B cell (primary cell): ENCODE data around the gene CCDC57.

Source experiments
- CTCF ChIP-seq: fragments of 200-600 bp; IDR thresholded peaks from one replicate; pipeline ENCODE4 v1.8.0; 2022; ENCODE audit warnings: antibody characterized with exemption, mild to moderate bottlenecking
- EZH2 ChIP-seq: IDR thresholded peaks from 2 replicates; pipeline ENCODE4 v1.6.1; 2012; ENCODE audit warnings: borderline replicate concordance, low read depth, mild to moderate bottlenecking, moderate library complexity, low read length; ENCODE audit not compliant: insufficient read depth, poor library complexity, severe bottlenecking

- TF ChIP-seq CTCF = no peak
- no peak for TF ChIP-seq EZH2
These were observed 32.7 kb upstream of the CCDC57 start for GRCh38 chr17:82245134-82246039.
